GM12872 (cell line): ENCODE results near the gene EEF2.

Source experiments
- TF ChIP-seq, protein P1 (sequence below): IDR thresholded peaks from 3 replicates; pipeline ENCODE4 v1.5.1; 2011; ENCODE audit warnings: low read depth, mild to moderate bottlenecking, low read length, moderate library complexity; ENCODE audit not compliant: insufficient read depth

EEF2 gene

DNA sequence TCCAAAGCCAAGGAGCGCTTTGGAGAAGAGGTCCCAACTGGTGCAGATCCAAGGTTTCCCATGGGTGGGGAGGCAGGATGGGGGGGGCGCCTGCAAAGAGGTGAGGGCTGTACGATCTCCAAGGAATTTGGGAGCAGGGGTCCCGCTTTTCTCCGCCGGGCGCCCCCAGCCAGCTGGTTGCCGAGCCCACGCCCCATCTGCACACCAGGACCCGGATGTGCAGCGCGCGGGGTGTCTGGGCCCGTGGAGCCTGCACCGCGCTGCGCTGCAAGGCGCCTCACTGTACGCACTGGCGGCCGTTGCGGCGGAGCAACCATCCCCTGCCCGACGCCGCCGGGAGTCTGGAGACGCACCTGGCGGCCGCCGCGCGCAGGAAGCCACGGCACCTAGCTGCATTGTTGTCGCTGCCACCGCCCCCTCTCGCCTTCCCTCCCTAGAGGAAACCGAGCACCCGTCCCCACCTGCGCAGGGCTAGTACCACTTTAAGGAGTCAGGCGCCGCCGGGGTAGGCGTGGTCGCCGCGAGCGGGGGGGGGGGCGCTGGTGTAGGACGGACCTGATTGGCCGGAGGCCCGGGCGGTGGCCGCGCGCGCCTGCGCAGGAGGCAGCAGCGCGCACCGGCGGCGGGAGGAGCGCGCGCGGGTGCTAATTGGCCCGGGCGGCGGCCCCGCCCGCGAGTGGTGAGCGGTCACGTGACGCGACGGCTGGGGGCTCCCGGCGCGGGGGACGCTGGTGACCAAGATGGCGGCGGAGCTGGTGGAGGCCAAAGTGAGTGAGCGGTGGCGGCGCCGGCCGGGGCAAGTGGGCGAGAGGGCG, 22.0 kb upstream of the EEF2 start, which contains the start of gene PIAS4:
PIAS4 (plus strand) TSS at position 716 of the 815 bp plus-strand sequence; CDS start at position 741, 25 bp downstream.
- TF ChIP-seq, protein P1, sequence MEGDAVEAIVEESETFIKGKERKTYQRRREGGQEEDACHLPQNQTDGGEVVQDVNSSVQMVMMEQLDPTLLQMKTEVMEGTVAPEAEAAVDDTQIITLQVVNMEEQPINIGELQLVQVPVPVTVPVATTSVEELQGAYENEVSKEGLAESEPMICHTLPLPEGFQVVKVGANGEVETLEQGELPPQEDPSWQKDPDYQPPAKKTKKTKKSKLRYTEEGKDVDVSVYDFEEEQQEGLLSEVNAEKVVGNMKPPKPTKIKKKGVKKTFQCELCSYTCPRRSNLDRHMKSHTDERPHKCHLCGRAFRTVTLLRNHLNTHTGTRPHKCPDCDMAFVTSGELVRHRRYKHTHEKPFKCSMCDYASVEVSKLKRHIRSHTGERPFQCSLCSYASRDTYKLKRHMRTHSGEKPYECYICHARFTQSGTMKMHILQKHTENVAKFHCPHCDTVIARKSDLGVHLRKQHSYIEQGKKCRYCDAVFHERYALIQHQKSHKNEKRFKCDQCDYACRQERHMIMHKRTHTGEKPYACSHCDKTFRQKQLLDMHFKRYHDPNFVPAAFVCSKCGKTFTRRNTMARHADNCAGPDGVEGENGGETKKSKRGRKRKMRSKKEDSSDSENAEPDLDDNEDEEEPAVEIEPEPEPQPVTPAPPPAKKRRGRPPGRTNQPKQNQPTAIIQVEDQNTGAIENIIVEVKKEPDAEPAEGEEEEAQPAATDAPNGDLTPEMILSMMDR, result no peak

- TF ChIP-seq, protein P1, result no peak
Observed at GRCh38 chr19:3995607-3996006, 10.3 kb upstream of the EEF2 start.

DNA sequence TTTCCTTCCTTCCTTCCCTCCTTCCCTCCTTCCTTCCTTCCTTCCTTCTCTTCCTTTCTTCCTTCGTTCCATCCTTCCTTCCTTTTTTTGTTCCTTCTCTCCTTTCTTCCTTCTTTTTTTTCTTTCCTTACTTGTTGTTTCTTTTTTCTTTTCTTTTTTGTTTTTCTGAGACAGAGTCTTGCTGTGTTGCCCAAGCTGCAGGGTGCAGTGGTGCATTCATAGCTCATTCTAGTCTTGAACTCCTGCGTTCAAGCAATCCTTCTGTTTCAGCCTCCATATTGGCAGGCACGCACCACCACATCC, 5.5 kb upstream of the EEF2 start:
- TF ChIP-seq, protein P1, result no peak

- TF ChIP-seq, protein P1, result peak; percentile 92
Observed at GRCh38 chr19:3987619-3988371, 2.5 kb upstream of the EEF2 start.

- TF ChIP-seq, protein P1, result peak; percentile 60
Observed at GRCh38 chr19:3986260-3987041, 1.2 kb upstream of the EEF2 start.

- TF ChIP-seq, protein P1, result no peak
Observed at GRCh38 chr19:3985643-3986259, 488 bp upstream of the EEF2 start.

GRCh38 chr19:3984584-3984907, 717 bp downstream of the EEF2 start:
- TF ChIP-seq, protein P1, result no peak
